ENCODE measurements around the gene FBN1.

GRCh38 chr15:48505067-48505466, 140.4 kb downstream of the FBN1 start:
- TF ChIP-seq CTCF (IDR thresholded peaks at IDR 0.05; ENCODE audit: low read length) (no peak), EZH2 (optimal IDR thresholded peaks at IDR 0.05; ENCODE audit: low read depth, low read length) (no peak)

Measured in MM.1S (cell line).